Fibroblast of peridontal ligament (primary cell): ENCODE data around the gene ABCF1.

Experiments
- DNase-seq: peaks from one replicate; pipeline ENCODE4 v3.0.0-alpha.2; 2010; ENCODE audit errors: extremely low read depth

Gene ABCF1

GRCh38 chr6:30601815-30602641 lies 30.8 kb downstream of the ABCF1 start:
- DNase-seq = no peak

GRCh38 chr6:30603961-30604360 lies 32.7 kb downstream of the ABCF1 start:
- DNase-seq = no peak

GRCh38 chr6:30610065-30610464 lies 38.8 kb downstream of the ABCF1 start:
- DNase-seq = no peak

- no peak for DNase-seq
Observed at GRCh38 chr6:30611150-30611855, 40.1 kb downstream of the ABCF1 start.

GRCh38 chr6:30611856-30612194 lies 40.6 kb downstream of the ABCF1 start:
- no peak for DNase-seq

GRCh38 chr6:30612213-30612612 lies 41.0 kb downstream of the ABCF1 start:
- peak; percentile 64 for DNase-seq

GRCh38 chr6:30612687-30613248 lies 41.5 kb downstream of the ABCF1 start:
- peak; percentile 69 for DNase-seq

- DNase-seq = peak; percentile 22
Observed at GRCh38 chr6:30613251-30614043, 42.2 kb downstream of the ABCF1 start.

GRCh38 chr6:30614044-30614842 lies 43.0 kb downstream of the ABCF1 start:
- DNase-seq = no peak

GRCh38 chr6:30614843-30615218 lies 43.6 kb downstream of the ABCF1 start:
- peak; percentile 99 for DNase-seq

- DNase-seq = peak; percentile 91
Observed at GRCh38 chr6:30615219-30615957, 44.1 kb downstream of the ABCF1 start.

GRCh38 chr6:30615958-30616810 lies 44.9 kb downstream of the ABCF1 start:
- peak; percentile 48 for DNase-seq

GRCh38 chr6:30616811-30617564 lies 45.7 kb downstream of the ABCF1 start, which contains the start of gene PPP1R10:
PPP1R10 (minus strand) TSS chr6:30617243; CDS start chr6:30609944, 7,299 bp downstream.
- peak; percentile 100 for DNase-seq

- DNase-seq = peak; percentile 99
Observed at GRCh38 chr6:30617565-30618269, 46.5 kb downstream of the ABCF1 start, which contains the start of gene MRPS18B. MRPS18B (plus strand) TSS chr6:30617840; CDS start chr6:30617866, 26 bp downstream.

- peak; percentile 41 for DNase-seq
Observed at GRCh38 chr6:30618270-30618797, 47.1 kb downstream of the ABCF1 start.

GRCh38 chr6:30619561-30619960 lies 48.3 kb downstream of the ABCF1 start:
- DNase-seq = no peak

GRCh38 chr6:30625511-30625910 lies 54.3 kb downstream of the ABCF1 start:
- DNase-seq = no peak
